G401 (cell line): ENCODE measurements around the gene OR2B6. TPM values are rescaled to one million over a fixed set of nuclear protein-coding genes. Genes with fewer than 3 reads are reported as not detected.

Experiments
- DNase-seq: peaks from one replicate; pipeline ENCODE4 v3.0.0-alpha.2; 2015; ENCODE audit warnings: low spot score
- in situ Hi-C: cut with HindIII; loops from 2 replicates; pipeline ENCODE4 v1.10.0; 2016; ENCODE audit warnings: low sequenced_read_pairs, mixed read lengths
- total RNA-seq: library from RNA; depleted of rRNA; stranded (reverse); fragments of >200 nt; shearing (Covaris generic); gene quantifications from 2 replicates; pipeline ENCODE4 v1.2.3, GENCODE V29; 2014; rRNA removed

OR2B6 gene
- total RNA-seq, 1 experiment from 2014 or later = not detected

DNA sequence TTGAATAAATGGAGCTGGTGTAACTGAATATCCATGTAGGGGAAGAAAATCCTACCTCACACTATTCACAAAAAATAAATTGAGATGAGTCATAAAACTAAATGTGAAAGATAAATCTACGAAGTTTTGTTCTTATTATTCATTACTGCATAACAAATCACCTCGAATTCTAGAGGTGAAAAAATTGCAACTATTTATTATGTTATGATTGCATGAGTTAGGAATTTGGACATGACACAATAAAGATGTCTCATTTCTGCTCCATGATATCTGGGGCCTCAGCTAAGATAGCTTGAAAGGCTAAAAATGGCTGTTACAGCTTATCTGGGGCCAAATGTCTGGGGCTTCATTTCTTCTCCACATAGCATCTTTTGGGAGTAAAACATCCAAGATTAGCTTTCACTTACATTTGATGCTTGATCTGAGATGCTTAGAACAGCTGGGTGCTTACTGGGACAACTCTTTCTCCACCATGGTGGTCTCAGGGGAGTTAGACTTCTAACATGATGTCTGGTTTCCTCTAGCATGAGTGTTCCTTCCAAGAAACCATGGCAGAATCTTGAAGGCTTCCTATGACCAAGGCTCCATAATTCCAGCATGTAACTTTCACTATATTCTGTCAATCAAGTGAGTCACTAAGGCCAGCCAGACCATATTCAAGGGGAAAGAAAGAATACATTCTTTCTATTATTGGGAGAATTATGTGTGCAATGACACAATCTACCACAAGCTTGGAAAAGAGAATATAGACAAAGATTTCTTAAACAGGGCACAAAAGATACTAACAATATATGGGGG, 30.1 kb downstream of the OR2B6 start:
- in situ Hi-C loops = no loop called here
- no peak for DNase-seq

DNA sequence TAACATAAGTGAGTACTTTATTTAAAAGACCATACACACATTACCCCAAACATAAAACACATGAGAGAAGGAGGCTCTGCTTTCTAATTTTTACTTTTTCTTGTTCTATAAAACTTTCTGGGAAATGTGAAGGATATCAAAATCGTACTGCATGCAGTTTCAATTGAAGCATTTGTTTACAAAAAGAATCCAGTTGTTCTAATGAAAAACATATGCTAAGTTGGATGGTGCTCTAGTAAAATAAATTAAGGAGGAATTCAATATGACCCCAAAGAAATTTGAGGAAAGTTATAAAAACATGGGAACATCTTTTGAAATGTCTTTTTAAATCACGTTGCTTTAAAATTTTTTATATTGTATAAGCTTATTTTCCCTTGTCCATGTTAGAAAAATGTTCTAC, 37.6 kb downstream of the OR2B6 start:
- DNase-seq = no peak
- in situ Hi-C loops = no loop called here

DNA sequence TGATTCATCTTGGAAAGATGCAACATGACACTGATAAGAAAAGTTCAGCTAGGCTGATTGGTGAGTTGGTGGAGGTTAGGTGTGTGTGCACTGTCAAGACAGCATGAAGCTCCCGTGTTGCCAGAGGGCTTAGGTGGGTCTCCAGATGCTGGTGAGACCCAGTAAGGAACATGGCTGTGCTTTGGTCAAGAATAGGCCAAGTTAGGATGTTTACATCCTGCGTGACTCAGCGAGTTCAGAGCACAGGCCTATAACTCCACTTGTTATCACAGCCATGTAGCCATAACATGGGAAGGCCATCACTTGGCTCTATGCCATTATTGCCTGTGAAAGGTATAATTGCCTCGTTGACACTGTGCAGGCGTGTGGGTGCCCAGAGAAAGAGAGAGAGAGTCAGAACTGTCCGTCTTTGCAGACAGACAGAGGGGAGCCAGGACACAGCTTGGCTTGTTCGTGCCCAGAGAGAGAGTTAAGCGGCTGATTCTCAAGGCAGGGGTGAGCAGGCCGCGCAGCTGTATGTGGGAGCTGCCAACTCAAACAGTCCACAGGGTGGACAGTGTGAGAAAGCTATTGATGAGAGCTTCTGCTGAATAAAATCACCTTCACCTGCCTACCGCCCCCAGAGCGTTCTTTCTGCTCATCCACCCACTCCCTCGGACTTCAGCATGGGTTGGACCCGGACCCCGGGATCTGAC, 43.5 kb downstream of the OR2B6 start:
- DNase-seq = no peak
- in situ Hi-C loops = no loop called here

DNA sequence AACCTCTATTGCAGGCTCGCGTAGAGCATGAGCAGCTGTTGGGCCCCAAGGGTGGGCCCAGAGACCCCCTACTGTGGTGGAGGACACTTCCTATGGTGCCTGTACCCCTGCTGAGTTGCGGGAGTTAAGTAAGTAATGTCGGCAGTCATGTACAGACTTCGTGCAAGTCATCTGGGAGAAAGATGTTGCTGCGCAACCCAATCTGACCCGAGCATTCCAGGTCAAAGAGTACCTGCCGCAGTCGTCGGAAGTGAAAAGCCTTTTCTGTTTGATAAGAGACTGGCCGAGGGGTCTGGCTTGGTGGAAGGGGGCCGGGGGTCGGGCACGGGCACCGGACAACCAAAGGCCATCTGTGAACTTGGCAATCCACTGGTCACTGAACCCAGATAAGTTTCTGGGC, 44.3 kb downstream of the OR2B6 start:
- DNase-seq = no peak
- in situ Hi-C loops = no loop called here

DNA sequence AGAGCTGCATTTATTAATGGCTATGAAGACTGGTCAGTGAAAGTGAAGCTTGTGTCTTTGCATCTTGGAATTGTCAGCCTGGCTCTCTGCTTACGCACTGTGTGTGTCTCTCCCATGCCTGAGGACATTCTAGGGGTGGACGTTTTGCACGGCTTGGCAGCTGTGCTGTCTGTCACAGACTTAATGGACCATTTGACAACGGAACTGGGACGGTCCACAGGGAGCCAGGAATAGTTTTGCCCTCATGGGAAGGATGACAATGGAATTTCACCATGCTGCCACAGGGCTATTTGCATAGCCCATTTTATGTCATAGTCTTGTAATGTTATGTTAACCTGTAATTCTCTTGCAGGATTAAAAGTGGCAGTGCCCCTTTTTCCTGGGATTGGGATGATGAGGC, 44.7 kb downstream of the OR2B6 start:
- DNase-seq = no peak
- in situ Hi-C loops = no loop called here

DNA sequence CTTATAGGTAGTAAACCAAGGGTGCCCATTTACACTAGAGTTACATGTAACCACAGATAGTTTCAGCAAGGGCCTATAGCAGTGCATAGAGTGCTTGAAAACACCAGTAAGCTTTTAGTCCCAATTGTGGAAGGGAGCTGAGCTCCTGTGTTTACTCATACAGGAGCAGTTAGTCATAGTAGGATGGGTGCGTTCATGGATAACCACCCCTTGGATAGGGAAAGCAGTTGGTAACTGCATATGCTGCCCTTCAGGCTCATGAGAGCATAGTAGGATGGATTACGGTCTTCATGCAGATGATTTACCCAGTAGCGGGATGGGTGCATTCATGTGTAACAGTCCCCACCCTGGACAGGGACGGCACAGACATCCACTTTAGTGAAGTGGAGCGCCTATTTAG, 45.1 kb downstream of the OR2B6 start:
- DNase-seq = no peak
- in situ Hi-C loops = no loop called here

GRCh38 chr6:28003059-28003458, 46.0 kb downstream of the OR2B6 start:
- in situ Hi-C loops = no loop called here
- DNase-seq = no peak

GRCh38 chr6:28003661-28004060, 46.6 kb downstream of the OR2B6 start:
- DNase-seq = no peak
- in situ Hi-C loops = no loop called here

DNA sequence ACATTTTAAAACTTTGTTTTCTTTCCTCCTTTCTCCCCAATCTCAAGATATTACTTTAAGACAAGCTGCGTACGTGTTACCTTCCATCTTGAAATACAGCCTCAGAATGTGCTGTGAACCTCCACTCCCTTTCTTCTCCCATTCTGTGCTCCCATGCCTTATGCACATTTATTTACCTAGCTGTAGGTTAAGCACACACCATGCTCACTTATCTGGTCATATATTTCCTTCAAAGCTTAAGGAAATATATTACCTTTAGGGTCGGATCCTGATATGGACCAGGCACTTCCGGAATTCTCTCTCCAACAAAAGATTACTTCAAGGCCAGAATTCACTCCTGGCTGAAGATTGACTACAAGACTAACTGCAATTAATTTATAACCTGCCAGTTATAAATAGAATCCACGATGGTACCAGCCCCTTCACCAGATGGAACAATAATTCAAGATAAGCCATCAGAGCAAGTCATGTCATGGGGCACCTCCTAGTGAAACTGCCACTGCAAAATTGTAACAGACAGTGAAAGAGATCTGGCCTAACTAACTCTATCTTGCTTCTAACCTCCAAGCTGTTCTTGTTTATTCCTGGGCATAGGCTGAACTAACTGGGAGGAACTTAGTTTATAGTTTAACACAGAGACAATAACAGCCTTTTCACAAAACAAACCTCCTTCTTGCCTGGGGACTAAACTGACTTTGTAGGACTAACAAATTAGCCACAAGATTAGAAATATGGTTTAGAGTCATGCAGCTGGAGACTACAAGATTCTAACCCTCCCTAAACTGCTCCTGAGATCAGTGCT, 47.5 kb downstream of the OR2B6 start:
- in situ Hi-C loops = no loop called here
- no peak for DNase-seq

DNA sequence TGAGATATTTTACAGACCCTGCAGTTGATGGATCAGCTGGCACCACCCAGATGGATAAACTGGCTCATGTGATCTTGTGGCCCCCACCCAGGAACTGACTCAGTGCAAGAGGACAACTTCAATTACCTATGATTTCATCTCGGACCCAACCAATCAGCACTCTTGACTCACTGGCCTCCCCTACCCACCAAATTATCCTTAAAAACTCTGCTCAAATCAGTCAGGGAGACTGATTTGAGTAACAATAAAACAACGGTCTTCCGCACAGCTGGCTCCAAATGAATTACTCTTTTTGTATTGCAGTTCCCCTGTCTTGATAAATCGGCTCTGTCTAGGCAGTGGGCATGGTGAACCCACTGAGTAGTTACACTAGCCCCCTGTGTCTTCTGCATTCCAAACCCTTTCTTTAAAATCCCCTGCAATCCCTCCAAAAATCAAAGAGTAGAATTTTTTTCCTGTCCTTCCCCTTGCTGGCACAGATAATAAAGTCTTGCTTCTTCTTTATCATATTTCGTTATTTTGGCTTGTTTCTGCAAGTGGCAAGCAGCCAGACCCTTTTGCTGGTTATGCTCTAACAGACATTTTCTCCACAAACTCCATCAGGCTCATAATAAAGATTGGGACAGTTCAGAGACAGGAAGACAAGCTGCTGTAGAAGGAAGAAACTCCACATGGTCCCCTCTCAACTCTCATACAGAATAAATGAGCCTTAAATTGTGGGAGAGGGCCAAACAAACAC, 48.3 kb downstream of the OR2B6 start:
- in situ Hi-C loops = no loop called here
- no peak for DNase-seq

GRCh38 chr6:28005975-28006374, 48.9 kb downstream of the OR2B6 start:
- in situ Hi-C loops = no loop called here
- DNase-seq = no peak

Other genes with a start within 250 kb of the OR2B6 start
- not detected in 2 replicates for gene OR2B2, start 44.8 kb upstream of the OR2B6 start, total RNA-seq
- gene ZNF165, start 123.3 kb downstream of the OR2B6 start, total RNA-seq = 2.2 and 2.7 TPM in 2 replicates
- gene ZSCAN16, start 167.4 kb downstream of the OR2B6 start, total RNA-seq = not detected in 2 replicates
- 9.0 and 11.3 TPM in 2 replicates for gene ZKSCAN8, start 184.6 kb downstream of the OR2B6 start, total RNA-seq